Breast epithelium (tissue), 4 donors: ENCODE measurements around the gene ANKRD37. TPM values are rescaled to one million over a fixed set of nuclear protein-coding genes. Genes with fewer than 3 reads are reported as not detected.
A peak's percentile ranks its signal among the peaks of the same experiment; 100 is the strongest.

Experiments
- DNase-seq, 2 donors: peaks; one replicate each; pipeline ENCODE4 v3.0.0-alpha.2; 2019; ENCODE audit warnings: low spot score in 2 of 2
- H3K27ac ChIP-seq, 2 donors: fragments of 200-600 bp; sonication (generic) in 1 of 2; one replicate each; pipeline ENCODE4 v1.5.1; 2016 to 2019; ENCODE audit warnings: mild to moderate bottlenecking in 1 of 2
- H3K27me3 ChIP-seq, 2 donors: fragments of 200-600 bp; sonication (generic) in 1 of 2; one replicate each; pipeline versions ENCODE4 v1.5.1 to v1.6.0; 2017 to 2019; ENCODE audit warnings: control low read depth in 1 of 2, mild to moderate bottlenecking in 1 of 2
- H3K36me3 ChIP-seq: fragments of 200-600 bp; one replicate; pipeline ENCODE4 v1.5.1; 2019
- H3K4me1 ChIP-seq, 2 donors: fragments of 200-600 bp; sonication (generic); one replicate each; pipeline ENCODE4 v1.5.1; 2016 to 2019; ENCODE audit warnings: control low read depth in 1 of 2
- H3K4me3 ChIP-seq, 3 donors: fragments of 200-600 bp; sonication (generic); 1 replicate in 2 of 3; 2 replicates in 1 of 3; pipeline ENCODE4 v1.5.1; 2016 to 2019; ENCODE audit warnings: mild to moderate bottlenecking in 3 of 3, moderate library complexity in 2 of 3
- H3K9me3 ChIP-seq, 2 donors: fragments of 200-600 bp; sonication (generic) in 1 of 2; one replicate each; pipeline ENCODE4 v1.5.1; 2016 to 2019; ENCODE audit warnings: control low read depth in 1 of 2
- POLR2A ChIP-seq: fragments of 450-650 bp; IDR thresholded peaks from one replicate; pipeline ENCODE4 v1.6.1; 2016; ENCODE audit warnings: antibody characterized with exemption, mild to moderate bottlenecking, moderate library complexity
- POLR2AphosphoS5 ChIP-seq, 3 donors: sonication (generic); formaldehyde crosslinking; IDR thresholded peaks; one replicate each; pipeline ENCODE4 v1.6.1; 2017; ENCODE audit warnings: antibody characterized with exemption in 3 of 3
- intact Hi-C: fragments of 100-400 bp; cut with DNase I; formaldehyde crosslinking; loops from one replicate; pipeline ENCODE4 v1.15.1; 2023; ENCODE audit warnings: low total_unique reads
- total RNA-seq, 3 donors: library from RNA; depleted of rRNA; stranded (reverse); fragments of >200 nt; gene quantifications; one replicate each; pipeline ENCODE4 v1.1.0, GENCODE V29; 2016
- TF ChIP-seq, protein P1 (sequence below), 3 donors: fragments of 450-650 bp; IDR thresholded peaks; one replicate each; pipeline ENCODE4 v1.5.1; 2016 to 2017; ENCODE audit warnings: antibody characterized with exemption in 3 of 3, mild to moderate bottlenecking in 3 of 3, moderate library complexity in 3 of 3

The ANKRD37 gene
- total RNA-seq, 3 donors from 2014 or later = 9.0 to 15.5 (median 10.2) TPM

DNA sequence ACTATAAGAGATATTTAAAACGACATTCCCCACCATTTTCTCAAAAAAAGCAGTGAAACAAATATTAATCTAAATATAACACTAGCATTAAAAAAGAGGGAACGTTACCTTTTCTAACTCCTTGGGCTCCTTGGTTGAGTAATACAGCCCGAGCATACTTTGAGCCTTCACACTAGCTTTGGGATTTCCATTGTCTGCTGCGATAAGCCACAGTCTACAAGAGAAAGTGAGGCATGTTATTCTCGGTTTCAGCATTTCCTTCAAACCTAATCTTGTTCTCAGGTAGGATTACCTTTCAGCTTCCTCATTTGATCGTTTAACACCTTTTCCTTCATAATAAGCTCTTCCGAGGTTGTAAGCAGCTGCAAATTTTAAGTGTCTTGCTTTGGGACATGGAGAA is 22.6 kb upstream of the ANKRD37 start:
- no peaks in the 10 kb centered on the region for H3K4me1 ChIP-seq
- H3K36me3 ChIP-seq = no peaks in the 10 kb centered on the region
- DNase-seq = no peak
- no peak overlapping the region for H3K4me3 ChIP-seq
- H3K27me3 ChIP-seq = no peaks in the 10 kb centered on the region
- intact Hi-C loops = no loop called here
- no peak overlapping the region for H3K27ac ChIP-seq
- no peaks in the 10 kb centered on the region for H3K9me3 ChIP-seq
- TF ChIP-seq POLR2AphosphoS5 (IDR thresholded peaks at IDR 0.05) (no peak), POLR2A (no peak)
- TF ChIP-seq, protein P1, sequence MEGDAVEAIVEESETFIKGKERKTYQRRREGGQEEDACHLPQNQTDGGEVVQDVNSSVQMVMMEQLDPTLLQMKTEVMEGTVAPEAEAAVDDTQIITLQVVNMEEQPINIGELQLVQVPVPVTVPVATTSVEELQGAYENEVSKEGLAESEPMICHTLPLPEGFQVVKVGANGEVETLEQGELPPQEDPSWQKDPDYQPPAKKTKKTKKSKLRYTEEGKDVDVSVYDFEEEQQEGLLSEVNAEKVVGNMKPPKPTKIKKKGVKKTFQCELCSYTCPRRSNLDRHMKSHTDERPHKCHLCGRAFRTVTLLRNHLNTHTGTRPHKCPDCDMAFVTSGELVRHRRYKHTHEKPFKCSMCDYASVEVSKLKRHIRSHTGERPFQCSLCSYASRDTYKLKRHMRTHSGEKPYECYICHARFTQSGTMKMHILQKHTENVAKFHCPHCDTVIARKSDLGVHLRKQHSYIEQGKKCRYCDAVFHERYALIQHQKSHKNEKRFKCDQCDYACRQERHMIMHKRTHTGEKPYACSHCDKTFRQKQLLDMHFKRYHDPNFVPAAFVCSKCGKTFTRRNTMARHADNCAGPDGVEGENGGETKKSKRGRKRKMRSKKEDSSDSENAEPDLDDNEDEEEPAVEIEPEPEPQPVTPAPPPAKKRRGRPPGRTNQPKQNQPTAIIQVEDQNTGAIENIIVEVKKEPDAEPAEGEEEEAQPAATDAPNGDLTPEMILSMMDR (IDR thresholded peaks at IDR 0.05) = no peak

DNA sequence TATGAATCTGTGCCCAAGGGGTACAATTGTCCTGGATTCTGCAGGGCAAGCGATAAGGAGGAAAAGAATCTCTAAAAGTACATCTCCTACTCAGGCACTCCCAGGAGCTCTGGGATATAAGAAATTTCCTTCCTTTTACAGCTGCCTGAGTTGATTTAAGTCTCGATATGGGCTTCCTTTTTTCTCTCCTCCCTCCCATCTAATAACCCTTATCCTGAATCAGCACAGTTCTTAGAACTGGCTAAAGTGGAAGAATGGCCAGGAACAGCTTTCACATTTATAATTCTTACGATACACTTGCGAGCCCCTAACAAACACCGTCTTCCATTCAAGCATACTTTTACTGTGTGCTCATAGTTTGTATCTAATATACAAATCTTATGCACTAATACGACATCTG is 22.1 kb upstream of the ANKRD37 start:
- TF ChIP-seq, protein P1 (IDR thresholded peaks at IDR 0.05) = no peak
- TF ChIP-seq POLR2A (no peak), POLR2AphosphoS5 (IDR thresholded peaks at IDR 0.05) (no peak)
- H3K4me3 ChIP-seq = no peak overlapping the region
- no peak overlapping the region for H3K27ac ChIP-seq
- no peaks in the 10 kb centered on the region for H3K9me3 ChIP-seq
- H3K27me3 ChIP-seq = no peaks in the 10 kb centered on the region
- intact Hi-C loops = no loop called here
- no peak for DNase-seq
- no peaks in the 10 kb centered on the region for H3K4me1 ChIP-seq
- H3K36me3 ChIP-seq = no peaks in the 10 kb centered on the region

DNA sequence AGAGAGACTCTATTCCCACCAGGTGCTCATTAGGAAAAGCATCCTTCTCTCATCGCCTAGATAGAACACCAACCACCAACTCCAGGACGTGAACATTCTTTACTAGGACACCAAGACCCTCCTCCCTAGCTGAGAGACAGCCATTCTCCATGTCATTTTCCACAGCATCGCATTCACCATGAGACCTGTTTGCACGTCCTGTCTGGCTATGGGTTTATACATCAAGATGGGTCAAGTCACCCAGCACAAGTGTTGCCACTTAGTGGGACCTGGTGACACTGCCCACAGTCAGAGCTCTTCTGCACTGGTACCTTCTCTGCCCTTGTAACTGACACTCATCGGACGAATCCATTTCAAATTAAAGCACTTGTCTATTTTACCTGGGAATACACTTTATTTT is 18.4 kb upstream of the ANKRD37 start:
- intact Hi-C loops = no loop called here
- Histone ChIP-seq H3K9me3 (no peaks in the 10 kb centered on the region), H3K27ac (no peak overlapping the region), H3K4me3 (no peak overlapping the region), H3K36me3 (no peaks in the 10 kb centered on the region), H3K27me3 (no peaks in the 10 kb centered on the region), H3K4me1 (no peaks in the 10 kb centered on the region)
- TF ChIP-seq POLR2A (no peak), POLR2AphosphoS5 (IDR thresholded peaks at IDR 0.05) (no peak)
- TF ChIP-seq, protein P1 (IDR thresholded peaks at IDR 0.05) = no peak
- DNase-seq = no peak

DNA sequence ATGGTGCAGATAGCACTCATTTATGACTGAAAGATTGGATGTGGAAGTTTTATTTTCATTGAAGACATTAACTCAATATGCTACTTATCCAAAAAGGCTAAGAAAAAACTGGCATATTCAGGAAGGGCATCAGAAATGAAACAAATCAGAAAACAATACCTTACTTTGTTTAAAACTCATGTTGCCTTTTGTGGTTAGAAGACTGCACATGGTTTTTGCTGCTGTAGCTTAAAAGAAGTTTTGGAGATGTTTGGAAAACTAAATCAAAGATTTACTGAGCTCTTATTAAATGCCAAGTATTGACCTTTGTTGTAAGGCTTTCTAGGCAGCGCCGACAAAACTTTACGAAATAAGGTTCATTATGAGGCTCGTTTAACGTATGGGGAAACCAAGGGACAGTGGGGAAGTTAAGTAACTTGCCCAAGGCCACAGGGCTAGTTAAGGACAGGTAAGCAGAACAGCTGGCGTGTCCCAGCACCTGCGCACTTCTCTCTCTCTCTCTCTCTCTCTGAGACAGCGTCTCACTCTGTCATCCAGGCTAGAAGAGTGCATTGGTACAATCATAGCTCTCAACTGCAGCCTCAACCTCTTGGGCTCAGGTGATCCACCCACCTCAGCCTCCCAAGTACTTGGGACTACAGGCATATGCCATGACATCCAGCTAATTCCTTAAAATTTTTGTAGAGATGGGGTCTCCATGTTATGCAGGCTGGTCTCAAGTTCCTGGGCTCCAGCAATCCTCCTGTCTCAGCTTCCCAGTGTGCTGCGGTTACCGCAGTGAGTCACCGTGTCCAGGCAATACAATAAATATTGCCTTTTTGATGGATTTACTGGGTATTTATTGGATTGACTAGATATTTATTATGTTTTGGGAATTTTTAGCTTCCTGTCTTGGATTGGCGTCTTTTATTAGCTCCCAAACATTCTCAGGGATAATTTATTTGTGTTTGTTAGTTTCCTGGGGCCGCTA is 17.0 kb upstream of the ANKRD37 start:
- intact Hi-C loops = no loop called here
- Histone ChIP-seq H3K27ac (peak overlapping the region; percentile 46 to 75), H3K4me3 (peak overlapping the region in 1 of 3 donors; percentile 18), H3K9me3 (no peaks in the 10 kb centered on the region), H3K36me3 (no peaks in the 10 kb centered on the region), H3K4me1 (no peaks in the 10 kb centered on the region), H3K27me3 (no peaks in the 10 kb centered on the region)
- peak in 1 of 2 donors; percentile 49 for DNase-seq
- TF ChIP-seq, protein P1 (IDR thresholded peaks at IDR 0.05) = no peak
- TF ChIP-seq POLR2A (no peak), POLR2AphosphoS5 (IDR thresholded peaks at IDR 0.05) (no peak)

DNA sequence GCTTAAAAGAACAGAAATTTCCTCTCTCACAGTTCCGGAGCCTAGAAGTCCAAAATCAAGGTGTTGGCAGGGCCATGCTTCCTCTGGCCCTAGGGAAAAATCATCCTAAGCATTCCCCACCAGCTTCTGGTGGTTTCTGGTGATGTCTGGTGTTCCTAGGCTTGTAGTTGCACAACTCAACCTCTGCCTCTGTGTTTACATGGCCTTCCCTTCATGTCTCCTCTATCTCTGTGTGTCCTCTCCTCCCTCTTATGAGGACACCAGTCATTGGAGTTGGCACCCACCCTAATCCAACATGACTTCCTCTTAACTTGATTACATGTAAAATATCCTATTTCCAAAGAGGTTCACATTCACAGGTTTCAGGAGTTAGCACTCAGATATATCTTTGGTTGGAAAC is 16.3 kb upstream of the ANKRD37 start:
- no peaks in the 10 kb centered on the region for H3K4me1 ChIP-seq
- no peak for DNase-seq
- TF ChIP-seq POLR2A = no peak
- no peak for TF ChIP-seq POLR2AphosphoS5 (IDR thresholded peaks at IDR 0.05)
- TF ChIP-seq, protein P1 (IDR thresholded peaks at IDR 0.05) = no peak
- H3K9me3 ChIP-seq = no peaks in the 10 kb centered on the region
- H3K27ac ChIP-seq = peak overlapping the region; percentile 46 to 75
- H3K4me3 ChIP-seq = no peak overlapping the region
- no peaks in the 10 kb centered on the region for H3K27me3 ChIP-seq
- no peaks in the 10 kb centered on the region for H3K36me3 ChIP-seq
- intact Hi-C loops = no loop called here
